C4-2B (cell line): Measurements from ENCODE around the gene TPX2.

Source experiments
- H3K27ac ChIP-seq: fragments of 450-650 bp; 2 replicates; pipeline ENCODE4 v1.5.1; 2017
- ZFX ChIP-seq: fragments of 450-650 bp; IDR thresholded peaks from 2 replicates; pipeline ENCODE4 v1.6.1; 2017
- TF ChIP-seq, protein P1 (sequence below): fragments of 450-650 bp; conservative IDR thresholded peaks from 2 replicates; pipeline ENCODE4 v1.5.1; 2017; ENCODE audit warnings: mild to moderate bottlenecking

The TPX2 gene

DNA sequence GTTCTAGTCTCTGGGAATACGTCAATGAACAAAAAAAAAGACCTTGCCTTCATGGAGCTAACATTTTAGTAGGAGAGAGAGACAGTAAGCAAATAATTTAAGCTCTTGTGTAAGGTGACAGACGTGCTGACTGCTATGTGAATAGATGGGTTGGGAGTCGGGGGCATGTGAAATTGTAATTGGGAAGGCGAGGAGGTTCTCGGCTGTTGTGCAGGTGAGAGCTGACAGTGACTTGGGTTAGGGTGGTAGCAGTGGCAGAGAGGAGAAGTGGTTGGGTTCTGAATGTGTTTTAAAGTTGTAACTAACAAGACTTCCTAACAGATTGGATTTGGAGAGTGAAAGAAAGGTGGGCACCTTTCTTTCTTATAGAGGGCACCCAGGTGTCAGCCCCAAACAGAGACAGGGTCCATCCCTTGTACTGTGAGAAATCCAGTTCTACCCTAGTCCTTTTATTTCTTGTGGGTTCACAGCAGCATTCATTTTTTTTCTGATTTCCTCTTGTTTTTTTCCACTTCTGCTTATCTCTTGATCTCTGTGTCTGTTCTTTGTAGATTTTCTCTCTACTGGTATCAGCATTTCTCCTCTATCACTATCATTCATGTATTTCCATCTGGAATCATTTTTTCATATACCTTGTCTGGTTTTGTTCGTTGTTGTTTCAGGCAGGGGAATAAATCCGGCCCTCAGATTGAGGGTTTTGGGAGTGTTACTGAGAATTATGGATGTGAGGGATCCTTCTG, 64.6 kb downstream of the TPX2 start:
- no peak overlapping the region for H3K27ac ChIP-seq
- TF ChIP-seq, protein P1, sequence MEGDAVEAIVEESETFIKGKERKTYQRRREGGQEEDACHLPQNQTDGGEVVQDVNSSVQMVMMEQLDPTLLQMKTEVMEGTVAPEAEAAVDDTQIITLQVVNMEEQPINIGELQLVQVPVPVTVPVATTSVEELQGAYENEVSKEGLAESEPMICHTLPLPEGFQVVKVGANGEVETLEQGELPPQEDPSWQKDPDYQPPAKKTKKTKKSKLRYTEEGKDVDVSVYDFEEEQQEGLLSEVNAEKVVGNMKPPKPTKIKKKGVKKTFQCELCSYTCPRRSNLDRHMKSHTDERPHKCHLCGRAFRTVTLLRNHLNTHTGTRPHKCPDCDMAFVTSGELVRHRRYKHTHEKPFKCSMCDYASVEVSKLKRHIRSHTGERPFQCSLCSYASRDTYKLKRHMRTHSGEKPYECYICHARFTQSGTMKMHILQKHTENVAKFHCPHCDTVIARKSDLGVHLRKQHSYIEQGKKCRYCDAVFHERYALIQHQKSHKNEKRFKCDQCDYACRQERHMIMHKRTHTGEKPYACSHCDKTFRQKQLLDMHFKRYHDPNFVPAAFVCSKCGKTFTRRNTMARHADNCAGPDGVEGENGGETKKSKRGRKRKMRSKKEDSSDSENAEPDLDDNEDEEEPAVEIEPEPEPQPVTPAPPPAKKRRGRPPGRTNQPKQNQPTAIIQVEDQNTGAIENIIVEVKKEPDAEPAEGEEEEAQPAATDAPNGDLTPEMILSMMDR, result no peak
- TF ChIP-seq ZFX, result no peak

DNA sequence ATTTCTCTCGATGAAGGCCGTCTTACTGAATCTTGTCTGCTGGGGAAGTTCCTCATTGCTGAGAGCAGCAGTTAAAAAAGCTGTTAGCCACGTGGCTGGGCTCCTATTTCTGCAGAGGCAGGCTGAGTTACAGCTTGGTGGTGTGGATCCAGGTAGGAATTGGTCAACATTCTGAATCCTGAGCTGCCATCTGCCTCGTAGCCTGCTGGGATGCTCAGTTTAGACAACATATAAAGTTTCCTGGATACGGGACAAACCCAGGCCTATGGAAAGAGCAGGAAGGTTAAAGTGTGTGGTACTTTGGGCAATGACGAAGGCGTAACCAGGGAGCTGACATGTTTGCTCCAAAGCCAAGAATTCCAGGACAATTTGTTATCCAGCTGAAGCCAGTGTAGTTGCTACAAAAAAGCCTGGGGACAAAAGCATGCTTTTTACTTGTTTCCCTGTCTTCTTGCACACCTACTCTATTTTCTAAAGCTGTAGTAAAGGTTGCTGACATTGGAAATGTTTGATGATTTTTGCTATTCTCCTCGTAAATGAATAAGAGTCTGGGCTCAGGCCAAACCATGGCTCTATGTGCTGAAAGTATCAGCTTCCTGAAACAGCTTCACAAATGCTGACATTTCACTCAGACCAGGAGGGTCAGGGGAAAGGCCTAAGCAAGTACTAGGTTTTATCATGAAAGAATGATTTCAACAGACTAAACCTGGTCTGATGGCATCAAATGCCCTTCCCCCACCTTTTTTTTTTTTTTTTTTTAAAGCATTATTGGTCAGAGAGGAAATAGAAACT, 67.7 kb downstream of the TPX2 start:
- no peak overlapping the region for H3K27ac ChIP-seq
- TF ChIP-seq, protein P1, result no peak

DNA sequence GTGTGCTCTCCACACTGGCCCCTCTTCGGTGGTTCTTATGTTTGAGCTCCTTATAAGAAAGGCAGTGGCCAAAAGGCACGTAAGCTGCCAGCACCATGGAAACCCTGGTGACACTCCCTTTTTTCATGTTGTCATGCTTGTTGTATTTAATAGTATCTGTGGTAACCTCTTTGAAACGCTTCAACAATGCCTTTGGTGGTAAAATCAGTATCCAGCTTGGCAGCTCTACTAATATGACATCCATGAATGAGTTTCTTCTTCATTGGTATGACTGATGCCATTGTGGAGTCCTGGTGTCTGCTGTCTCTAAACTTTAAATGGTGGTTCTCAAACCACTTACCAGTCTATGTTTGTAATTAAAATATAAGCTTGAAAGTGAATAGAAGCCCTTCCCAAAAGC, 69.4 kb downstream of the TPX2 start:
- no peak overlapping the region for H3K27ac ChIP-seq
- no peak for TF ChIP-seq ZFX
- TF ChIP-seq, protein P1, result no peak

DNA sequence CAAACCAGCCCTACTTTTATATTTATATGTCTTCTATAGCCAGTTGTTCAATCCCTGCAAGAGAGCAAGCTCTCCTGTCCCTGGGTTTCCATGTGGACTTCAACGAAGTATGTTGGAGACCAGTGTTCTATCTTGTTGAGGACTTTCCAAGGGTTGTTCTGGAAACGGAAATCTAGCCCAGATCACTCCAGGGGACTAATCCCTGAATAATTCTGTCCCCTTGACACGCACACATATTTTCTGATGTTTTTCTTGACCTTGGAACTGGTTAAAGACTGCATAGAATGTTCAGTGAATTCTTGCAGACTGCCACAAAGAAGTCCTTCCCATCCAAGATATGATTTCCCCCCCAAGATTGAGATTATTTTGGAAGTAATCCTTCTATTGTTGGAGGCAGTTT, 70.6 kb downstream of the TPX2 start:
- TF ChIP-seq, protein P1, result no peak
- no peak for TF ChIP-seq ZFX
- no peak overlapping the region for H3K27ac ChIP-seq

DNA sequence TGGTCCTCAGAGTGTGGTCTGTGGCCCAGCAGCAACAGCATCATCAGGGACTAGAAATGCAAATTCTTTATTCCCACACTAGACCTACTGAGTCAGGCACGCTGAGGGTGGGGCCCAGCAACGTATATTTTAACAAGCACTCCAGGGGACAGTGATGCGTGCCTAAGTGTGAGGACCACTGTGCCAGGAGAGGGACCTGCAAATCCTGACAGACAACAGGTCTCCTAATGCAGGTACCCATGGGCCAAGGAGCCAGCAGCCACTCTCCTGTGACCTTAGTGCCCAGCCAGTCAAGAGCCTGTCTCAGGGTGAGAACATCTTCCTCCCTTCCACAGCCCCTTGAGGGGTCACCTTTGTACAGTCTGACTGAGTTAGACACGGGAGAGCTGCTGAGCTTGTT, 72.1 kb downstream of the TPX2 start:
- no peak overlapping the region for H3K27ac ChIP-seq

DNA sequence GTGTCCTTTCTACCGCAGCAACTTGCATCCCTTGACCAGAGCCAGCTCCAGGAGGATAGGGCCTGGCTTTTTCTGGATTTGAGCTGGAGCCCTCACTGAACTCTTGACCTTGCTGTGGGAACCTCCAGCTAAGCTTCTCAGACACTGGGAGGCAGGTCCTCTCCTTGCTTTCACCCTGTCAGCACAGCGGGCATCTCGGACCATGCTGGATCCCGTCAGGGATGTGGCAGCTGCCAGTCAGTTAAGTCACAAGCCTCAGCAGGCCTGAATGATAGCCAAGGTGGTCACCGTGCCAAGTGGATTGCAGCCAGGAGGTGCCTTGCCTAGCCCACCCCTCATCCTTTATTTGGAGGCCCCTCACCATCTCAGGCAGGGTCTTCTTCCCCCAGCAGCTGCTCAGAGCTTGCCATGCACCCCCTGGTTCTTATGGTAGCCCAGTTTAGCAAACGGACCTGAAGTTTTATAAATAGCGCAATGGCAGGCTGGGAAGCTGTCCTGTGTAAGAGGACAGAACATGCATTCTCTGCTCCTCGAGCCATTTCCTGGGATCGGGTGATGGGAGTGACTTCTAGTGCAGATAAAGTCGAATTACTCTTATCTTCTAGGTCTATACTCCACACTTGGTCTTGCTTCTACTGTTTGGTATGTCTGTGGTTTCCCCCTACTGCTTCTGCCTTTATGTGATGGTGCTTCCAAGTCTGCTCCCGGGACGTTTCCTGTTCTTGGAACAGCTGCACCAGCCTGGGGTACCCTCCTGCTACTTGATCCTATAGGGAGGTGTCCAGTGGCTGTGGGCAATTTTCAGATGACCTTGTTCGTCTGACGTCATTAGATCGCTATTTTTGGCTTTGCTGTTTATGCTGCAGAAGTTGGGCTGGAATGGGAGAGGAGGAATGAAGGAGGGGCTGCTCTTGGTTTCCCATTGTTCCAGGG, 73.0 kb downstream of the TPX2 start:
- H3K27ac ChIP-seq, result no peak overlapping the region
- TF ChIP-seq ZFX, result no peak
- TF ChIP-seq, protein P1, result no peak

More for the DNA sequence above, 72.1 kb downstream of the TPX2 start:
- TF ChIP-seq ZFX, result no peak
- TF ChIP-seq, protein P1, result no peak
